GM12892 (cell line): ENCODE results near the gene ALG5.

Experiments used
- POLR2A ChIP-seq: IDR thresholded peaks from 2 replicates; pipeline ENCODE4 v1.6.1; 2011; ENCODE audit warnings: low read depth, low read length, control low read depth
- POLR2AphosphoS5 ChIP-seq: IDR thresholded peaks from 2 replicates; pipeline ENCODE4 v1.6.1; 2011; ENCODE audit warnings: low read depth, low read length, control low read depth

- TF ChIP-seq POLR2AphosphoS5 (no peak), POLR2A (no peak)
These were observed 24.0 kb downstream of the ALG5 start for GRCh38 chr13:36975172-36975571.
